SHP77 (cell line): Measurements from ENCODE around the gene COL25A1.
A peak's percentile ranks its signal among the peaks of the same experiment; 100 is the strongest.

Experiments used
- DNase-seq, 2 experiments: peaks; one replicate each; lab custom pipeline; 2025; lab: John Stamatoyannopoulos, UW

The COL25A1 gene

GRCh38 chr4:108811486-108811885 is 491.0 kb downstream of the COL25A1 start:
- DNase-seq = no peak

GRCh38 chr4:108810087-108810486 is 492.4 kb downstream of the COL25A1 start:
- DNase-seq = no peak

GRCh38 chr4:108804648-108805273 is 497.7 kb downstream of the COL25A1 start:
- no peak for DNase-seq

GRCh38 chr4:108799306-108799705 is 503.2 kb downstream of the COL25A1 start:
- no peak for DNase-seq

- DNase-seq = no peak
These were observed 506.3 kb downstream of the COL25A1 start for GRCh38 chr4:108796173-108796572.

- DNase-seq = no peak
These were observed 506.7 kb downstream of the COL25A1 start for GRCh38 chr4:108795733-108796132.

- no peak for DNase-seq
These were observed 508.3 kb downstream of the COL25A1 start for GRCh38 chr4:108794136-108794535.

- DNase-seq = no peak
These were observed 509.0 kb downstream of the COL25A1 start for GRCh38 chr4:108793415-108793814.

- no peak for DNase-seq
These were observed 513.7 kb downstream of the COL25A1 start for GRCh38 chr4:108788731-108789130.

- DNase-seq = no peak
These were observed 514.7 kb downstream of the COL25A1 start for GRCh38 chr4:108787724-108788123.

GRCh38 chr4:108787106-108787505 is 515.4 kb downstream of the COL25A1 start:
- no peak for DNase-seq

- no peak for DNase-seq
These were observed 516.1 kb downstream of the COL25A1 start for GRCh38 chr4:108786351-108786750.

GRCh38 chr4:108783665-108784463 is 518.6 kb downstream of the COL25A1 start:
- no peak for DNase-seq

GRCh38 chr4:108779958-108780357 is 522.5 kb downstream of the COL25A1 start:
- DNase-seq = no peak

- DNase-seq = no peak
These were observed 525.1 kb downstream of the COL25A1 start for GRCh38 chr4:108777388-108777787.

GRCh38 chr4:108775921-108776320 is 526.5 kb downstream of the COL25A1 start:
- no peak for DNase-seq

- DNase-seq = no peak
These were observed 527.5 kb downstream of the COL25A1 start for GRCh38 chr4:108774809-108775530.

- no peak for DNase-seq
These were observed 530.1 kb downstream of the COL25A1 start for GRCh38 chr4:108772402-108772801.

- no peak for DNase-seq
These were observed 536.4 kb downstream of the COL25A1 start for GRCh38 chr4:108766058-108766457.

GRCh38 chr4:108763986-108764385 is 538.5 kb downstream of the COL25A1 start:
- DNase-seq = no peak

GRCh38 chr4:108763226-108763593 is 539.2 kb downstream of the COL25A1 start:
- no peak for DNase-seq

- DNase-seq = peak in 1 of 2 experiments; percentile 22
These were observed 539.8 kb downstream of the COL25A1 start, which contains the start of gene ETNPPL for GRCh38 chr4:108762559-108763225. Gene ETNPPL, minus strand, starts transcription at chr4:108763053. Its CDS starts 155 bp downstream, at chr4:108762898.
